ENCODE results near the gene RBM15B.

Gene RBM15B, protein sequence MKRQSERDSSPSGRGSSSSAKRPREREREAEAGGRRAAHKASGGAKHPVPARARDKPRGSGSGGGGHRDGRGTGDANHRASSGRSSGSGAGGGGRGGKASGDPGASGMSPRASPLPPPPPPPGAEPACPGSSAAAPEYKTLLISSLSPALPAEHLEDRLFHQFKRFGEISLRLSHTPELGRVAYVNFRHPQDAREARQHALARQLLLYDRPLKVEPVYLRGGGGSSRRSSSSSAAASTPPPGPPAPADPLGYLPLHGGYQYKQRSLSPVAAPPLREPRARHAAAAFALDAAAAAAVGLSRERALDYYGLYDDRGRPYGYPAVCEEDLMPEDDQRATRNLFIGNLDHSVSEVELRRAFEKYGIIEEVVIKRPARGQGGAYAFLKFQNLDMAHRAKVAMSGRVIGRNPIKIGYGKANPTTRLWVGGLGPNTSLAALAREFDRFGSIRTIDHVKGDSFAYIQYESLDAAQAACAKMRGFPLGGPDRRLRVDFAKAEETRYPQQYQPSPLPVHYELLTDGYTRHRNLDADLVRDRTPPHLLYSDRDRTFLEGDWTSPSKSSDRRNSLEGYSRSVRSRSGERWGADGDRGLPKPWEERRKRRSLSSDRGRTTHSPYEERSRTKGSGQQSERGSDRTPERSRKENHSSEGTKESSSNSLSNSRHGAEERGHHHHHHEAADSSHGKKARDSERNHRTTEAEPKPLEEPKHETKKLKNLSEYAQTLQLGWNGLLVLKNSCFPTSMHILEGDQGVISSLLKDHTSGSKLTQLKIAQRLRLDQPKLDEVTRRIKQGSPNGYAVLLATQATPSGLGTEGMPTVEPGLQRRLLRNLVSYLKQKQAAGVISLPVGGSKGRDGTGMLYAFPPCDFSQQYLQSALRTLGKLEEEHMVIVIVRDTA

DNA sequence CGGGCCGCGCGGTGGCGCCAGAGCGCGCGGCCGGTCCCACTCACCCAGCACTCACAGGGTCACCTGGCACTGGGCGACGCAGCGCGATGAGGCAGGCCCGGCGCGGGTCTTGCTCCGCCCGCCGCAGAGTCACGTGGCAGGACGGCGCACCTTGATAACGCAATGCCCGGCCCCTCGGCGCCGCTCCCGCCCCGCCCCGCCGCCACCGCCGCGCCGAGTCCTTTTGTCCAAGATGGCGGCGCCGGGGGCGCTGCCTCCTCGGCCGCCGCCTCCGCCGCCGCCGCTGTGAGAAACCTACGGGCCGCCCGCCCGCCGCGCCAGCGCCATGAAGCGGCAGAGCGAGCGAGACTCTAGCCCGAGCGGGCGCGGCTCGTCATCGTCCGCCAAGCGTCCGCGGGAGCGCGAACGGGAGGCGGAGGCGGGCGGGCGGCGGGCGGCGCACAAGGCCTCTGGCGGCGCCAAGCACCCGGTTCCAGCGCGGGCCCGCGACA lies at the start of gene RBM15B:
TSS of gene RBM15B (plus strand) at position 211 of the 491 bp plus-strand sequence. CDS start at position 326, 115 bp downstream.
- Histone ChIP-seq H3K4me3 (peak within 1 kb of the TSS; percentile 90), H3K4me1 (peaks cover 88% of the 10 kb centered on the region), H3K9ac (peak within 1 kb of the TSS; percentile 99), H3K4me2 (peak within 1 kb of the TSS; percentile 96), H3K36me3 (peaks cover 68% of the 10 kb centered on the region), H3K9me3 (no peaks in the 10 kb centered on the region), H3K27me3 (no peaks in the 10 kb centered on the region), H4K20me1 (peaks cover 79% of the 10 kb centered on the region), H3K27ac (peak within 1 kb of the TSS; percentile 98)
- no peak for TF ChIP-seq Cebpa-rat (IDR thresholded peaks at IDR 0.05)

DNA sequence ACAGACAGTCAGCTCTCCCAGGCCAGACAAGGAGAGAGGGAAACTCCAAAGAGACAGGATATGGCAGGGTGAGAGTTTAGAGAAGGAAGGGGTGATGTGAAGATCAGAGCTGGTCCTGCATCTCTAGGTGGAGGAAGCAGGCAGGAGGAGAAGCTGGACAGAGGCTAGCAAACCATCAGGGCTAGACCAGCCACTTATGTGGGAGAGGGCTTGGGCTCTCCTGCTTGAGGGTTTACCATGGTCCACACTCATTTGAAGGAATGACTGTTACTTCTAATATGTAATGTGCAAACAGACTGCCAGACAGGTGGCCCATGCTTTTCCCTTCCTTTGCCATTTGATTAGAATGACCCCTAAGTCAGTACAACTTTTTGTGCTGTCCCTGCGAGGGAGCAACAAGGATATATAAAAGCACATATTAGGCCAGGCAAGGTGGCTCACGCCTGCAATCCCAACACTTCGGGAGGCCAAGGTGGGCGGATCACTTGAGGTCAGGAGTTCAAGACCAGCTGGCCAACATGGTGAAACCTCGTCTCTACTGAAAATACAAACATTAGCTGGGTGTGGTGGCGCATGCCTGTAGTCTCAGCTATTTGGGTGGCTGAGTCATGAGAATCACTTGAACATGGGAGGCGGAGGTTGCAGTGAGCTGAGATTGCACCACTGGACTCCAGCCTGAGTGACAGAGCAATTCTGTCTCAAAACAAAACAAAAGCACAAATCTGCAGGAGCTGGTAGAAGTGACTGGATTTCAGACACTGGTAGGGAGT lies 47.0 kb upstream of the RBM15B start:
- Histone ChIP-seq H3K4me2 (no peak overlapping the region), H3K4me1 (no peaks in the 10 kb centered on the region), H3K36me3 (no peaks in the 10 kb centered on the region), H3K27ac (no peak overlapping the region), H3K9ac (no peak overlapping the region), H4K20me1 (no peaks in the 10 kb centered on the region), H3K9me3 (no peaks in the 10 kb centered on the region), H3K4me3 (no peak overlapping the region), H3K27me3 (no peaks in the 10 kb centered on the region)
- no peak for TF ChIP-seq Cebpa-rat (IDR thresholded peaks at IDR 0.05)

DNA sequence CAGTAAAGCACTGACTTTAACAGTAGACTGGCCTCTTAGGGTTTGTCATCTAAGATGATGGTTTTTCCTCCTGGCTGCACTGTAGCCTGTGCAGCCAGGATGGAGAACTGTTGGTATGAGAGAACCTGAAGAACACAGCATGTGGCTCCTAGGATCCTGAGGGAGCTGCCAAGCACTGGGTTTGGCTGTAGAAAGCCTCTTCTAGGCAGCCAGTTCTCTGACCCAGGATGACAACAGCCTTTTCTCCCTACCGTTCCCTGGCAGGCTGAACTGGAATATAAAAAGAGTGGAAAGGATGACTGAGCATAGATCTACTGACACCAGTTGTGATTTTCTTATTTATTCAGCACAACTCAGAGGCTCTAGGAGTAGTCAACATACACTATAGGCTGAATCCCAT lies 40.3 kb upstream of the RBM15B start:
- Histone ChIP-seq H3K4me1 (peaks cover 6% of the 10 kb centered on the region; the same call in 1 of the 2 replicates), H3K27ac (no peak overlapping the region), H4K20me1 (no peaks in the 10 kb centered on the region), H3K9ac (no peak overlapping the region), H3K4me2 (no peak overlapping the region), H3K9me3 (no peaks in the 10 kb centered on the region), H3K27me3 (no peaks in the 10 kb centered on the region), H3K4me3 (no peak overlapping the region), H3K36me3 (no peaks in the 10 kb centered on the region)
- TF ChIP-seq Cebpa-rat (IDR thresholded peaks at IDR 0.05): no peak

DNA sequence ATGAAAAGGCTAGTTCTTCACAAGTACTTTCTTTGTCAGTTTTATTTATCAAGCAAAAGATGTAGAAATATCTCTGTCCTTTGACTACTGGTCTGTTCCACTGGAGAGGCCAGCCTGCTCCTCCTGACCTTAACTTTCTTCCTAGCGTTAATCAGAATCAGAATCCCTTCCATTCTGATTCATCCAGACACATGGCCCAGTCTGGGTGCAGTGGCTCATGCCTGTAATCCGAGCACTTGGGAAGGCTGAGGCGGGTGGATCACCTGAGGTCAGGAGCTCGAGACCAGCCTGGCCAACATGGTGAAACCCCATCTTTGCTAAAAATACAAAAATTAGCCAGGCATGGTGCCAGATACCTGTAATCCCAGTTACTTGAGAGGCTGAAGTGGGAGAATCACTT lies 38.0 kb upstream of the RBM15B start:
- Histone ChIP-seq H3K9ac (no peak overlapping the region), H3K4me3 (no peak overlapping the region), H3K27me3 (no peaks in the 10 kb centered on the region), H3K4me2 (peak overlapping the region; percentile 7; the same call in 1 of the 2 replicates), H3K36me3 (no peaks in the 10 kb centered on the region), H3K4me1 (peaks cover 6% of the 10 kb centered on the region; the same call in 1 of the 2 replicates), H4K20me1 (no peaks in the 10 kb centered on the region), H3K27ac (no peak overlapping the region), H3K9me3 (no peaks in the 10 kb centered on the region)
- TF ChIP-seq Cebpa-rat (IDR thresholded peaks at IDR 0.05): no peak

DNA sequence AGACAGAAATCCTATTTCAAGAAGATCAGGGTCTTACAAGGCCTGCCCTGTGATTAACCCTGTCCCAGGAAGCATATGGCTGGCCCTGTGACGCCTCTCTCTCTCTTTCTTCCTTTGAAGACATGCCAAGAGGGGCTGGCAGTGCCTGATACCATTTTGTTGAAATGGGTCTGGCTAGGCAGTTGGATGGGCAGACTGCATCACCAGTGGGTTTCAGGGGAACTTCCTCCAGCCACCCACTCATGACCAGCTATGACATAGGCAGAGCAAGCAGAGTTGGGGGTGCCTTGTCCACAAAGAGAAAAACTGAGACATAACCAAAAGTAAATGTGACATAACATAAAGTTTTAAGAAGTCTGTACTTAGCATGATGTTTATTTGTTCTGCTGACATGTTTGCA lies 37.4 kb upstream of the RBM15B start:
- Histone ChIP-seq H3K36me3 (no peaks in the 10 kb centered on the region), H3K27me3 (no peaks in the 10 kb centered on the region), H3K4me2 (peak overlapping the region; percentile 7; the same call in 1 of the 2 replicates), H3K4me1 (peaks cover 6% of the 10 kb centered on the region; the same call in 1 of the 2 replicates), H3K27ac (no peak overlapping the region), H3K9me3 (no peaks in the 10 kb centered on the region), H3K9ac (no peak overlapping the region), H3K4me3 (no peak overlapping the region), H4K20me1 (no peaks in the 10 kb centered on the region)
- no peak for TF ChIP-seq Cebpa-rat (IDR thresholded peaks at IDR 0.05)

DNA sequence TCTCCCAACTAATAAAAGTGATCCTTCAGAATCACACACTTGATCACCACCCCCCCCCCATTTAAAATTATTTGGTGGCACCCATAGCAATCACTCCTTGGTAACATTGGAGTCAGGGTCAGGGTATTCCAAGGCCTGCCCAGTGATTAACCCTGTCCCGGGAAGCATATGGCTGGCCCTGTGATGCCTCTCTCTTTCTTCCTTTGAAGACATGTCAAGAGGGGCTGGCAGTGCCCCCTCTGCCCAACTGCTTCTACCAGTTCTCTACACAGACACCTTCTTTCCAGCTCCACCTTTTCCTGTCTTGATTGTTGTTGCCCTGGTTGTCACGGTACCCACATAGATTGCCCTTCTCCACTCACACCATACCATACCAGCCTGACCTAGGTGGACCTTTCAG lies 36.9 kb upstream of the RBM15B start:
- no peaks in the 10 kb centered on the region for H4K20me1 ChIP-seq
- H3K9ac ChIP-seq: no peak overlapping the region
- H3K36me3 ChIP-seq: no peaks in the 10 kb centered on the region
- H3K4me1 ChIP-seq: peaks cover 6% of the 10 kb centered on the region; the same call in 1 of the 2 replicates
- no peak for TF ChIP-seq Cebpa-rat (IDR thresholded peaks at IDR 0.05)
- H3K27ac ChIP-seq: no peak overlapping the region
- no peaks in the 10 kb centered on the region for H3K9me3 ChIP-seq
- no peak overlapping the region for H3K4me3 ChIP-seq
- no peaks in the 10 kb centered on the region for H3K27me3 ChIP-seq
- H3K4me2 ChIP-seq: no peak overlapping the region

DNA sequence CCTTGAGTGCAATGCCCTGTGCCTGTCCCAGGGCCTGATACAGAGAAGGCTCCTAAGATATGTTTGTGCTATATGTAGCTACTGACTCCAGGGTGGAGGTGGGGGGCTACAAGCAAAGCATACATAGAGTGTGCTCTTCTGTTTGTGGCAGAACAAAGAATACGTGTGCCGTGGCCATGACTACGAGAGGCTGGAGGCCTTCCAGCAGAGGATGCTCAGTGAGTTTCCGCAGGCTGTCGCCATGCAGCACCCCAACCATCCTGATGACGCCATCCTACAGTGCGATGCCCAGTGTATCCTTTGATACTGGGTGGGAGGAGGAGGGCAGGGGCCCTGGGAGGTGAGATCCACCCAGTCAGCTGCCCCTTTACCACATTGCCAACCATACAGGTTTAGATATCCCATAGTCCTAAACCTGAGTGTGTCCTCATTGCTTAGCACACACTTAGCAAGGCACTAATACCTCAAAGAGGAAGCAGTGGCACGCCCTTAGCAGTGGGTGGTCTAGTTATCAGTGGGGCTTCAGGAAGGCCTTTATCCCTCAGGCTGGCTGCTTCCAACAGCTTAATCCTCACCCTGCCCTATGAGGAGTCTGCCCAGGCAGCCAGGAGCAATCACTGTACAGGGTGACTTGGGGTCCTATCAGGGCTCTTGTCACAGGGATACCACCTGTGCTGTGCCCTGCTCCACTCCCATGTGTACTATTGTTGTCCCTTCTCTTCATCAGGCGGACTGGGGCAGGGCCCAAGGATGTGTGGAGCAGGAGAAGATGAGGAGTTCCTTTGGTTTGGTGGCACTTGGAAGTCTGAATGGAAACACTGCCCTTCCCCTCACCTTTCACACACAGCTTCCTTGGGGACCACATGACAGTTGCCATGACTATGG lies 36.1 kb upstream of the RBM15B start:
- Histone ChIP-seq H3K4me1 (peaks cover 6% of the 10 kb centered on the region; the same call in 1 of the 2 replicates), H4K20me1 (no peaks in the 10 kb centered on the region), H3K27me3 (no peaks in the 10 kb centered on the region), H3K9ac (no peak overlapping the region), H3K4me3 (no peak overlapping the region), H3K4me2 (no peak overlapping the region), H3K9me3 (no peaks in the 10 kb centered on the region), H3K27ac (no peak overlapping the region), H3K36me3 (no peaks in the 10 kb centered on the region)
- TF ChIP-seq Cebpa-rat (IDR thresholded peaks at IDR 0.05): no peak

DNA sequence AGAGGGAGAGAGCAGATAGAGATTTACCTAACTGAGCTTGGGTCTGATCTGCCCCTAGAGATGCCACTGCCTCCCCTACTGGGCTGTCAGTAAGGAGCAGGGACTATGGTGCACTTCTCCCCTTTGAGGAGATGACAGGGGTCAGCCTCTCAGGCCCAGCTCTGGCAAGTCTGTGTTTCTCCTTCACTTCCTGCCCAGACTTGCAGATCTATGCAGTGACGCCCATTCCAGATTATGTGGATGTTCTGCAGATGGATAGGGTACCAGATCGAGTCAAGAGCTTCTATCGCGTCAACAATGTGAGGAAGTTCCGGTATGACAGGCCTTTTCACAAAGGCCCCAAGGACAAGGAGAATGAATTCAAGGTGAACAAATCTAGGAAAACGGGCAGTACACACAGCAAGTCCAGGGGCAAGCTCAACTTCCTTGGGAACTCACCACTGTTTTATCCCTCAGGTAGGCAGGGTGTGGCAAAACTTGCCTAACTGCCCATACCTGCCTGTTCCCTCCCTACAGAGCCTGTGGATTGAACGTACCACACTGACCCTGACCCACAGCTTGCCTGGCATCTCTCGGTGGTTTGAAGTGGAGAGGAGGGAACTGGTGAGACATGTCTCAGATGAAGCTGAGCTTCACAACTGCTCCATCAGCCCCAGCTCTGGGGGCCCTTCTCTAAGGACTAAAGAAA lies 35.0 kb upstream of the RBM15B start:
- Histone ChIP-seq H4K20me1 (no peaks in the 10 kb centered on the region), H3K9ac (no peak overlapping the region), H3K4me3 (no peak overlapping the region), H3K9me3 (no peaks in the 10 kb centered on the region), H3K4me1 (peaks cover 6% of the 10 kb centered on the region; the same call in 1 of the 2 replicates), H3K27me3 (no peaks in the 10 kb centered on the region), H3K4me2 (no peak overlapping the region), H3K27ac (no peak overlapping the region), H3K36me3 (no peaks in the 10 kb centered on the region)
- TF ChIP-seq Cebpa-rat (IDR thresholded peaks at IDR 0.05): no peak
